GM18502 (cell line): Measurements from ENCODE around the gene KIZ.
"Not testable (repeated sequence)": the region's sequence is repeated elsewhere in the genome, so short reads cannot be mapped to it uniquely, and the experiment has no call there.

Source experiments
- ATAC-seq: cut with Tn5 transposase; IDR thresholded peaks from one replicate; pipeline ENCODE4 v1.9.1; 2021; ENCODE audit warnings: mild to moderate bottlenecking; ENCODE audit not compliant: unreplicated experiment, poor library complexity

Gene KIZ

DNA sequence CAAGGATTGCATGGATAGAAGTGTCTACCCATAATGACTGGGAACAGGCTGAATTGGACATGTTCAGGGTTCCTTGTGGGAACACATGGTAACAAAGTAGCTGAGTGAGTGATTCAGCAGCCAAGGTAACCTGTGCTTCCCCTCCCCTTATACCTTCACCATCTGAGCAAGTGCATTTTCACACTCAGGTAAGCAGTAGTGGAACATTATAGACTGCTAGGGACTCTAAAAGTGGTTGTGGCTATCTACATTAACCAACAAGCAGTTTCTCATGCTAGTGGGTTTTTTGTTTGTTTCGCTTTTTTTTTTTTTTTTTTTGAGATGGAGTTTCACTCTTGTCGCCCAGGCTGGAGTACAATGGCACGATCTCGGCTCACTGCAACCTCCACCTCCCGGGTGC, 41.4 kb downstream of the KIZ start:
- ATAC-seq = no peak

DNA sequence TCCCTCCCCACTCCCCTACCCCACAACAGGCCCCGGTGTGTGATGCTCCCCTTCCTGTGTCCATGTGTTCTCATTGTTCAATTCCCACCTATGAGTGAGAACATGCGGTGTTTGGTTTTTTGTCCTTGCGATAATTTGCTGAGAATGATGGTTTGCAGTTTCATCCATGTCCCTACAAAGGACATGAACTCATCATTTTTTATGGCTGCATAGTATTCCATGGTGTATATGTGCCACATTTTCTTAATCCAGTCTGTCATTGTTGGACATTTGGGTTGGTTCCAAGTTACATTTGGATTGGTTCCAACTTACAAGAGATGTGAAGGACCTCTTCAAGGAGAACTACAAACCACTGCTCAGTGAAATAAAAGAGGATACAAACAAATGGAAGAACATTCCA, 42.2 kb downstream of the KIZ start:
- not testable (repeated sequence) for ATAC-seq

DNA sequence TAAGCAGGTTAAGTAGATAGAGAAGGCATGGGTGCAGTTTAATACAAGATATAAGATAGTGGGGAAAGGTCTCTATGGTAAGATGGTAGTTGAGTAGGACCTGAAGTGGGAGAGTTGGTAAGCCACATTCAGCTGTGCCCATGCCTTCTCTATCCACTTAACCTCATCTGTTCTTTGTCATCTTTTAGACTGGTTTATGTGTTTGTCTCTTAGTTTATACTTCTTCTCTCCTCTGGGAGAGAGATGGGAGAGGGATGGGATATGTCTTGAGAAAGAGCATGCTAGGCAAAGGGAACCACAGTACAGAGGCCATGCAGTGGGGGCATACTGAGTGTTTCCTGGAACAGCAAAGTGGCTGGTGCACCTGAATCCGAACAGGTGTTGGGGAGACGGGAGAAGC, 46.7 kb downstream of the KIZ start:
- no peak for ATAC-seq

DNA sequence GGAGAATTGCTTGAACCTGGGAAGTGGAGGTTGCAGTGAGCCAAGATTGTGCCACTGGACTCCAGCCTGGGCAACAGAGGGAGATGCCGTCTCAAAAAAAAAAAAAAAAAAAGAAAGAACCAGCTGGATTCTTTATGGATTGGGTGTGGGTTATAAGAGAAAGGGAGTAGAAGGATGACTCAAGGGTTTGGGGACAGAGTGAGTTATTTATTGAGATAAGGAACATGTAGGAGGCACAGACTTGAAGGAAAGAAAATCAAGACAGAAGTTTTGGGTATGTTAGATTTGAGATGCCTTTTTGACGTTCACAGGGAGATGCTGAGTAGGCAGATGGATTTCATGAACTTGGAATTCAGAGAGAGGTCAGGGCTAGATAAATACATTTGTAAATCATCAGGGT, 47.6 kb downstream of the KIZ start:
- ATAC-seq = no peak

DNA sequence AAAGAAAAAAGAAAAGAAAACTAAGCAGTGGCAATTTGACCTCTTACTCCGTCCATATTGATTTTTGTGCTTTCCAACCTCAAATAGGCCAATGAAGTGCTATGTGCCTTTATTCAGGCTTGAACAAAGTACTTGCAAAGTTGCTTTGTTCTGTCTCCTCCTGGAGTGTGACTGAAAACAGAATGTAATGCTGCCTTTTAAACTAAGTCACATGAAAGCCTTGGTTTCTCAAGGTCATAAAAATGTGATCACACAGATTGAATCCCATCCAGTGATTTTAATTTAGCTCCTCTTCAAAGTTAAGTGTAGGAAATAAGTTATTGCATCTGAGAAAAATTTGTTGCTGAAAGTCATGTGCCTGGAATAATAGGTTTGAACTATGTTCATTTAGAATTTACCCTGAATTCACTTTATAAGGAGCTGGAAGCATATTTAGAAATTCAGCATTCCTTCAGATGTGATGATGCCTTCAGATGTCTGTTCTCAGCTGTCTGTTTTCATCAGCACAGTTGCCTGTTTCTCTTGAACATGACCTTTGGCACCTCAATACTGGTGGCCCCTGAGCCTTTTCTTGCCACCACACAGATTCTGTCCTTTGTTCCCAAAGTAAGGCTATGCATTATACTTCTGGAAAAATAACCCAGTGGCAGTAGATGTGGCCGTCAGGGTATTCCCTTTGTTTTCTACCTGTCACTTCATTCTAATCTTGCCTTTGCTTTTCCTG, 48.8 kb downstream of the KIZ start:
- no peak for ATAC-seq

DNA sequence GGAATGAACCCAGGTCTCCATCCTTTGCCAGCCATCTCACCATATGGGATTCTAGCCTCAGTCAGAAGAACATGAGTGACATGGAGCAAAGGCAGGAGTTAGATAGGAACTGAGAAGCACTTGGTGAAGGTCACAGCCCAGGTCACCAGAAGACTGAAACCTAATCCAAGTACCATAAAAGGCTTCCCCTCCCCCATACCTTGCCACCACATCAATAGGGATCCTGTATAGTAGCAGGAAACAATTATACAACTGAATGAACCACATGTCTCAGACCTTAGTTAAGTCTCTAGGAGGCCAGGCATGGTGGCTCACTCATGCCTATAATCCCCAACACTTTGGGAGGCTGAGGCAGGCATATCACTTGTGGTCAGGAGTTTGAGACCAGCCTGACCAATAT, 49.6 kb downstream of the KIZ start:
- ATAC-seq = no peak

DNA sequence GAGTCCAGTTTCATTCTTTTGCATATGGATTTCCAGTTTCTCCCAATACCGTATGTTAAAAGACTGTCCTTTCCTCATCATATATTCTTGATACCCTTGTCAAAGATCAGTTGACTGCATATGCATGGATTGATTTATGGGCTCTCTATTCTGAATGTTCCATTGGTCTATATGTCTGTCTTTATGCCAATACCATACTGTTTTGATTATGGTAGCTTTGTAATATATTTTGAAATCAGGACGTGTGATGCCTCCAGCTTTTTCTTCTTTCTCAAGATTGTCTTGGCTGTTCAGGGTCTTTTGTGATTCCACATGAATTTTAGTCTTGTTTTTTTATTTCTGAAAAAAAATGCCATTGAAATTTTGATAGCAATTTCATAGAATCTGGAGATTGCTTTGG, 51.9 kb downstream of the KIZ start:
- ATAC-seq = no peak

DNA sequence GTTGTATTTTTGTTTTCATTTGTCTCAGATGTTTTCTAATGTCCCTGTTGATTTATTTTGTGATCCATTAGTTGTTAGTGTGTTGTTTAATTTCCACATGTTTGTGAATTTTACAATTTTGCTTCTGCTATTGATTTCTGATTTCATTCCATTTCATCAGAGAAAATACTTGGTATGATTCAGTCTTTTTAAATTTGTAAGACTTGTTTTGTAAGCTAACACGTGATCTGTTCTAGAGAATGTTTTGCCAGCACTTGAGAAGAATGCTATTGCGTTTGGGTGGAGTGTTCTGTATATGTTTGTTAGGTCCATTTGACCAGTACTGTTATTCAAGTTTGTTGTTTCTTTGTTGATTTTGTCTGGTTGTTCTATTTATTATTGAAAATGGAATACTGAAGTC, 53.9 kb downstream of the KIZ start:
- no peak for ATAC-seq

DNA sequence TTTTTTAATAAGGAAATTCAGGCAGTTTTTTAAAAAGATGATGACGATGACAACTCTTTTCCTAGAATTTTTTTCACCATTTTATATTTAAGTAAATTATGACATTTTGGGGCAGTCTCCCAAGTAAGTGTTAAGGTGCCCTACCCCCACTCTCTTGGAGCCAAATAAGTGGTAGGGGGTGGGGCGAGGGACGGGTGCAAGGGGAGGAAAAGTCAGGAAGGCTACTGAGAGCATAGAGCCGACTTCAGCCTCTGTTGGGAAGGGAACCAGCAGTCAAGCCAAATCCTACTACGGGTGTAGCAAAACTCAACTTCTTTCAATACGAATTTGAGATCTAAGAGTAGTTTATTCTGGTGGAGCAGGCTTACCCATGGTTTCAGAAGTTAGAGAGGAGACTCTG, 54.4 kb downstream of the KIZ start:
- no peak for ATAC-seq

DNA sequence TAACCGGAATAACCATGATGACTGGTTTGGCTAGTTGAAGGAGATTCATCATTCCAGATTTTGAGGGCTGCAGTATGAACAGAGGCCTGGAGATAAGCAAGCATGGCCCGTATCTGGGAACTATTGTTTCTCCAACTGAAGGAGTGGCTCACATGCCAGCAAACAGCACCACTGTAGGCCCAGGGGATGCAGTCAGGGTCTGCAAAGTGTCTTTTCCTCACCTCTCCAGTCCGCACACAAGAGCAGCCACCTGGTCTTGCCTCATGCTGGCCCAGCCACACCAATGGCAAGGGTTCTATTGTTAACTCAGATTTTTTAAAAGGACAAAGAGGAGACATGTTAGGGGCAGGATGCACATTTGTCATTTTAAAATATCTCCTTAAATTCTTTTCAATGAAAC, 55.1 kb downstream of the KIZ start:
- ATAC-seq = no peak

DNA sequence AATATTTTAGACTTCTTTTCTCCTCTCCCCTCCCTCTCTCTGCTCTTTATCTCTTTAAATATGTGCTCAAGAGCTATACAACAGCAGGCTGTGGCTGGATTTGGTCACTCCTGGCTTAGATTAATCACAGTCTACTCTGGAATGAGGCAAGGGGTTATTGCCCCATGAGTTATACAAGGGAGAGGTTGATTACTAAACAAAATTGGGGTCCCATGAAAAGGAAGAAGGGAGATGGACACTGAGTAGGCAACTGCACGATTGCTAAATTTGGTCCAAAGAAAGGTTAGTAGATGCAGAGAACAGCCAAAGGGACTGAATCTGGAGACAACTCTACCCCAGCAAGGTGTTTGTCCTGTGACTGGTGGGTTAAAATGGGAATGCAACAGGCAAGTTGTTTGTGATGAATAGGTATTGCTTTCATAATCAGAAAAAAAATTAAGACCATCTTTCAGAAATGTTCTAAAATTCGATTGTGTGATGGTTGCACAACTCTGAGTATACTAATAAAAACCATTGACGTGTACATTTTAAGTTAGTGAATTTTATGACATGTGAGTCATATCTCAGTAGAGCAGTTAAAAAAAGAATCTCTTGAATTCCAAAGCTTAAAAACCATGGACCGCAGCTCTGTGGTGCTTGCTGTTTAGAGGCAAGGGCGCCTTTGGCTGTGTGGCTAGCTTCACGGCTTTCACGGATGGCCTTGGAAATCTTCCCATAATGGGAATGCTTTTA, 57.1 kb downstream of the KIZ start:
- ATAC-seq = no peak

DNA sequence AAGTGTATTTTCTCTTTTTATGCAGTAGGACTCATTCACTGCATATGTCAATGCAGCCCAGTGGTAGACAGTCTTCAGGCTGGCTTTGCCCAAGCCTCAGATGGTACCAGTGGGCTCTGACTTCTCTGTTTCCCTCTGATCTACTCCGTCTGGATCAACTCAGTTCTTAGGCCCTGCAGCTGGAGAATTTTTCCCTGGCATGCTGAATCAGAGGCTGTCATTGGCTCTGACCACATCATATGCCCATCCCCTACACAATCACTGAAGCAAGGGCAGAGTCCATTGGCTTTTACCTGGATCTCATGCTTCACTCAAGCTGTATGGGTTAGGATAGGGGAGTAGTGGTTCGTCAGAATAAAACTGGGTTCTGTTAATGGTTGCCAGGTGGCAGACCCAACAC, 57.8 kb downstream of the KIZ start:
- ATAC-seq = no peak

DNA sequence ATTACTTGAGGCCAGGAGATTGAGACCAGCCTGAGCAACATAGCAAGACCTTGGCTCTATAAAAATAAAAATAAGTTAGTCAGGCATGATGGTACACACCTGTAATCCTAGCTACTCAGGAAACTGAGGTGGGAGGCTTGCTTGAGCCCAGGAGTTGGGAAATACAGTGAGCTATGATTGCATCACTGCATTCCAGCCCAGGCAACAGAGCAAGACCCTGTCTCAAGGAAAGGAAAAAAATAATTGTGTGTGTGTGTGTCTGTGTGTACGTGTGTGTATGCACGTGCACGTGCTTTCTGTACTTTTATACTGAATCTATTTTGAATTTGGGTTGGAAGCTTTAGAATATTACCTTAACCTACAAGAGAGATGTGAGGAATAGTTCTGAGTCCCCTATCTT, 58.9 kb downstream of the KIZ start:
- no peak for ATAC-seq

DNA sequence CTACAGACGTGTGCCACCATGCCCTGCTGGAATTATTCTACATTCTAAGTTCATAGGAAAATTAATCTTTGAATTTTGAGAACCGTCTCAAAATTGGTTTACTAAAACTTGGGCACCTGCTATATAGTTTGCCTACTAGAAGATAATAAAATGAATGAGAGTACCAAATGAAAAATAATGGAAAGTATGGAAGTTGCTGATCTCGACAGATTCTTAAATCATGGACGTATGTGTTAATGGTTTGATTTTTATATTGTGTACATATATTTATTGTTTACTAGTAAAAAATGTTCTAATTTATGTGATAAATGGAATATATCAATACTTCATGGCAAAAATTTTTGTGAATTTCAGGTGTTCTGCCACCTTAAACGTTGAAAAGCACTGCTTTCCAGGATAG, 60.0 kb downstream of the KIZ start:
- no peak for ATAC-seq

DNA sequence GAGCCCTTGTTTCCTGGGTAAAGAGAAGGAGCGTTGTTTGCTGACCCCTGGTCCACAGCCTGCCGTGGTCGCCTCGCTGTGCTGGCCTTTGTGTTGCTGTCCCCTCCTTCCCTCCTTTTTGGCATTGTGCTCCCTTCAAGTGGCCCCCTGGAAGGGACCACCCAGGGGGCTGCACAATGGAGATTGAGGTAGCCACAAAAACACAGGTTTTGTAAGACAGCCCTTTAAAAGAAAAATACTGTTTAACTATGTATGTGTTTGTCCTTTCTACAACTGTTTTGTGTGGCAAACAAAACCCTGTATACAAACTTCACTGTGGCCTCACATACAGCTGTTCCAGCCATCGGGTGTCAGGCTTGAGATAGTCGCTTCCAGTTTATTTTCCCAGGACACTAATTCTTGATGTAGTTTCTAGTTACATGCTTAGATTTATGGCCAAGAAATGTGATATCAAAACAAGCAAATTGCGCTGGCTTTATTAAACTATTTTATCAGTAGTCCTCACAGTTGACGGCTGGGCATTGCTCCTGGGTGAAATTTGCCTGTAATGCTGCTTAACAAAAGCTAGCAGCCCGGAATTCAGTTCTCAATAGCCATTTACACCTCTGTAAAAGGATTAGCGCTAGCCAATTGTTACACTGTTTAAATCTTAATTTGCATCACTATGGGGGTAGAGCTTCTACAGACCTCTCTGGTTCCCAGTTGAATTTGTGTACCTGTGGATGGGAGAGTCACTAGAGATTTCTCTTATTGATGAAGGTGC, 64.1 kb downstream of the KIZ start:
- no peak for ATAC-seq

DNA sequence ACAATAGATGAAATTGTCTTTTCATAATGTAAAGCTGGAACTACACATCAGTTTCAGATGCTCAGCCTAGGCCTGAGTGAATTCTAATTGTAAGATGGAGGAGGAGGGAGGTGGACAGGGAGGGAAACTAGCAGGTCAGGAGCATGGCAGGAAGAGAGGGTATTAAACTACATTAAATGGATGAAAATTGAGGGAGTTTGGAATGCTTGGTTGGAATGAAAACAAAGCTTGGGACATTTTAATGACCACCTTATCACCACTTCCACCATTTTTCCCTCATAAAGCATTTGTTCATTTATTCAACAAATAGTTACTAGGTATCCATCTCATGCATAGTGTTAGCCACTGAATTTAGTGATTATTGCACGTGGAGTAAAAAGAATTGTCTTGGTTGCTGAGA, 65.0 kb downstream of the KIZ start:
- ATAC-seq = no peak

DNA sequence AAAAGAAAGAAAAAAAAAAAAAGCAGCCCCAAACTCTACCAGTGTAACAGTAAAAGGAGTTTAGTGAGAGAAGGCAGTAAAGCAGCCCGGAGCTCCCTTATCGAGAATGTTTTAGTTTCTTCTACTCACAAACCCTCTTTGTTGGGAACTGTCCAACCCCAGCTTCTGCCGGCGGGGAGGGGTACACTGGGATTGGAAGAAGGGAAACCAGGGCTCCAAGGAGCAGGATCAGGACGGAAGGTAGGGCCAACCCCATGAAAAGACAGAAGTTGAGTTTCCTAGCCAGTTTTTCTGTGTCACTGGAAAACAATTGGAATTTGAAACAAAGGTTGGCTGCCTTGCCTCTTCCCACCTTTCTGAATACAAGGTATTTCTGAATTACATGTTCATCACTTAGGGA, 66.0 kb downstream of the KIZ start:
- no peak for ATAC-seq

DNA sequence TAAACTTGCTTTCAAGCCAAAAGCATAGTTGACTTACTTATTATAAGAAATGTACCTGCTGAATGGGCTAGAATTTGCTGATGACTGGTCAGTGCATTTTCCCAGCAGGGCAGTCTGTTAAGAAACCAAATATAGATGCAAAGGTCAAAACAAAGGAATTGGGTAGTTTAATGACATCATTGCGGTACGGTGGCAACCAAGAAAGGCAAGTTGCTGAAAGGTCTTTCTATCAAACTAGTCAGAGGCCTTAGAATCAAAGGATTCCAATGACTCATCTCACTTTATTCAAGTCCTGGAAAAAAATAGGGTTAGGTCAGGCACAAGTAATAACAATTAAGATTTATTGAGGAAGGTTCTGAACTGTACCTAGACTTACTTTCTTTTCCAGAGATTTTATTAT, 76.4 kb downstream of the KIZ start:
- no peak for ATAC-seq

DNA sequence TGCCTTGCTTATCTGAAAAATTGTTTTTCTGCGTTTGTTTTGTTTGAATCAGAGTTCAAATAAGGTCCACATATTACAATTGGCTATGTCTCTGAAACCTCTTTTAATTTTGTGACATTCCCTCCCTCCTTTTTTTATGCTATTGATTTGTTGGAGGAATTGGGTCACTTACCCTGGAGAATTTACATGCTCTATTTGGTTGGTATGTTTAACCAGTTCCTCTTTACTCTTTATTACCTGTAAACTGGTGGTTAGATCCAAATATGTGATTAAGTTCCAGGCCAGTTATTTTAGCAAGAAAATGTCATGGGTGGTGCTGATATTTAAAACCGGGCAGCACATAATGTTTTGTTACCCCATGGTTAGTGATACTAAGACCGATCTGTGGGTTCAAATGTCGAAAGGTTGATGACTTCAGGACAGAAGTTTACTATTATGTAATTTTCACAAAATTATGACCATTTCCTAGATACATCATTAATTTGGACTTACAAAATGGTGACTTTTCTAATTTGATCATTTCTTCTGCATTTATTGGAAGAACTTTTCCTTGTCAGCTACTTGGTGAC, 77.3 kb downstream of the KIZ start:
- ATAC-seq = no peak

DNA sequence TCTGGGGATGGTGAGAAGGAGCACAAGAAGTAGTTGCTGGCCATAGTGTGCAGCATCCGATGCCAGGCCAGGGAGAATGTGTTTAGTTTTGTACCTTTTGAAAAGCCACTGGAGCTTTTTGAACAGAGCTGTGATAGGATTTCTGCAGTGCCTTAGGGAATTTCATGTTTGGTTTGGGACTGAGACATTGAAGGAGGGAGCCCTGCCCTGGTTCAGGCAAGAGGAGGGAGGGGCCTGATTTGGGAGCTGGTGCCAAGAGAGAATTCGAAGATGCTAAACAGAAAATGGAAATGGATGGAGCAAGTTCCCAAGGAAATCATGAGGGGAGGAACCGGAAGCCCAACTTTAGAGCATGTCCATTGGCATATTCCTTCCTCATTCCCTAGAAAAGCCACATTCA, 80.7 kb downstream of the KIZ start:
- no peak for ATAC-seq

DNA sequence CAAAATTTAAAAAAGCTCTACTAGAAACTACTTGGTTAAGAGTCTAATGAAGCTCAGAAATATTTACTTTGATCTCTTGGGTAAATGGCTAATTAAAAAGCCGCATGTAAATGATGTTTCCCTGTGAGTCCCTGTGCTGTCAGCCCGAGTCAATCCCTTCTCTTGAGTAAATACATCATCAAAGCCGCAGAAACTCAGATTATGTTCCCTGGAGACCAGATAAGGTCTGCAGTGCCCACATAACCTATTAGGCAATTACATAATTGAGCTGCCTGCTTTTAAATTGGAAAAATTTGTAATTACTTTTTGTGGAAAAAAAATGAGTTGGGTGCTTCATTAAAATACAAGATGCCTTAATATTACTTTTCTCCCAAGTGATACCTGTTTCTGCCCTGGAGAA, 83.1 kb downstream of the KIZ start:
- ATAC-seq = no peak
